Endothelial cell of umbilical vein (primary cell): Measurements from ENCODE around the gene ZNF609. TPM values are rescaled to one million over a fixed set of nuclear protein-coding genes. Genes with fewer than 3 reads are reported as not detected.

Experiments used
- BruUV-seq: library from RNA; stranded (reverse); fragments of 400-500 nt; replicated peaks from 2 replicates; lab custom pipeline; 2021; lab: Mats Ljungman, UMichigan
- CTCF ChIA-PET: fragments of 300-600, 350-600 bp; sonication (Branson Sonifier 250); formaldehyde crosslinking; loops from one replicate; lab custom pipeline; 2021; ENCODE audit warnings: antibody characterized with exemption, inconsistent platforms; lab: Charles Lee
- POLR2A ChIA-PET: fragments of 300-600, 350-600 bp; sonication (Branson Sonifier 250); formaldehyde crosslinking; loops from one replicate; lab custom pipeline; 2021; ENCODE audit warnings: antibody characterized with exemption, inconsistent platforms; lab: Charles Lee
- DNase-seq: peaks from one replicate; pipeline ENCODE4 v3.0.0-alpha.2; 2011; ENCODE audit warnings: low read depth, low spot score
- FAIRE-seq: peaks from 2 replicates; lab custom pipeline; 2011; peaks lifted over from hg19 to GRCh38; lab: Jason Lieb, UNC
- H2AFZ ChIP-seq: 2 replicates; pipeline ENCODE4 v1.6.0; 2012; ENCODE audit warnings: low read depth, low read length, control low read depth, inconsistent platforms
- H3K27ac ChIP-seq: 2 replicates; pipeline ENCODE4 v1.5.1; 2011; ENCODE audit warnings: low read depth, mild to moderate bottlenecking, control low read depth, low read length, moderate library complexity; ENCODE audit not compliant: insufficient read depth
- H3K27me3 ChIP-seq, 2 experiments: 2 replicates each; pipeline versions ENCODE4 v1.6.0 to v1.6.1; 2011; ENCODE audit warnings: low read length in 2 of 2, mixed read lengths in 1 of 2; ENCODE audit not compliant: control insufficient read depth in 2 of 2, insufficient read depth in 2 of 2
- H3K36me3 ChIP-seq, 2 experiments: 2 replicates in 1 of 2; 3 replicates in 1 of 2; pipeline ENCODE4 v1.5.1; 2011; ENCODE audit warnings: low read length in 2 of 2, mild to moderate bottlenecking in 1 of 2, moderate library complexity in 1 of 2; ENCODE audit not compliant: control insufficient read depth in 2 of 2, insufficient read depth in 2 of 2; ENCODE audit errors: extremely low read depth in 1 of 2
- H3K4me1 ChIP-seq: 3 replicates; pipeline ENCODE4 v1.5.1; 2011; ENCODE audit warnings: mild to moderate bottlenecking, low read length; ENCODE audit not compliant: control insufficient read depth, insufficient read depth; ENCODE audit errors: extremely low read depth
- H3K4me2 ChIP-seq: 2 replicates; pipeline ENCODE4 v1.6.1; 2011; ENCODE audit warnings: low read length, control low read depth, mixed read lengths; ENCODE audit not compliant: insufficient read depth
- H3K4me3 ChIP-seq, 3 experiments: fragments of 200-600 bp in 1 of 3; sonication (generic), shearing (Covaris generic) in 1 of 3; replicated peaks in 1 of 3; 2 replicates each; pipeline ENCODE4 v1.5.1; 2011 to 2016; ENCODE audit warnings: control low read depth in 3 of 3, low read length in 3 of 3, mild to moderate bottlenecking in 2 of 3, inconsistent platforms in 1 of 3, low read depth in 1 of 3, moderate library complexity in 1 of 3; ENCODE audit not compliant: insufficient read depth in 1 of 3
- H3K79me2 ChIP-seq: 2 replicates; pipeline ENCODE4 v1.6.0; 2012; ENCODE audit warnings: low read length, inconsistent platforms; ENCODE audit not compliant: control insufficient read depth, insufficient read depth
- H3K9ac ChIP-seq: replicated peaks from 2 replicates; pipeline ENCODE3; 2011; ENCODE audit warnings: low read length, control low read depth; ENCODE audit not compliant: insufficient read depth; ENCODE audit errors: extremely low read depth
- H3K9me1 ChIP-seq: replicated peaks from 3 replicates; pipeline ENCODE4 v1.6.0; 2011; ENCODE audit warnings: mild to moderate bottlenecking, low read length; ENCODE audit not compliant: control insufficient read depth, insufficient read depth; ENCODE audit errors: extremely low read depth
- H3K9me3 ChIP-seq: replicated peaks from 2 replicates; pipeline ENCODE4 v1.5.1; 2012; ENCODE audit warnings: low read length, inconsistent platforms; ENCODE audit not compliant: control insufficient read depth, insufficient read depth
- H4K20me1 ChIP-seq: replicated peaks from 2 replicates; pipeline ENCODE3; 2011; ENCODE audit warnings: mild to moderate bottlenecking, low read length; ENCODE audit not compliant: control insufficient read depth, insufficient read depth; ENCODE audit errors: extremely low read depth
- FOS ChIP-seq: IDR thresholded peaks from 2 replicates; pipeline ENCODE4 v1.6.1; 2011; ENCODE audit warnings: mild to moderate bottlenecking, low read length, moderate library complexity, borderline replicate concordance; ENCODE audit not compliant: insufficient read depth
- GATA2 ChIP-seq: IDR thresholded peaks from 2 replicates; pipeline ENCODE4 v1.7.0; 2011; ENCODE audit warnings: low read depth, mild to moderate bottlenecking, moderate library complexity, mixed read lengths, low read length; ENCODE audit not compliant: insufficient read length, insufficient read depth
- JUN ChIP-seq: IDR thresholded peaks from 2 replicates; pipeline ENCODE4 v1.6.1; 2011; ENCODE audit warnings: borderline replicate concordance, low read depth; ENCODE audit not compliant: insufficient read length, insufficient read depth
- MYC ChIP-seq: IDR thresholded peaks from one replicate; pipeline ENCODE4 v1.6.1; 2011; ENCODE audit warnings: mild to moderate bottlenecking, low read depth, low read length
- POLR2A ChIP-seq: IDR thresholded peaks from 2 replicates; pipeline ENCODE4 v1.6.1; 2012; ENCODE audit warnings: low read depth, mild to moderate bottlenecking, control low read depth, low read length
- POLR2AphosphoS5 ChIP-seq: IDR thresholded peaks from 2 replicates; pipeline ENCODE4 v1.6.1; 2012; ENCODE audit warnings: low read depth, mild to moderate bottlenecking, control low read depth, low read length, moderate library complexity; ENCODE audit not compliant: insufficient read depth
- dilution Hi-C: fragments of 300-500 bp; cut with MboI; formaldehyde crosslinking; loops from one replicate; pipeline ENCODE4 v1.15.0; 2019; ENCODE audit warnings: low sequenced_read_pairs; ENCODE audit not compliant: extremely low pct_ligation_motif_present
- intact Hi-C: fragments of 100-400 bp; cut with micrococcal nuclease; formaldehyde crosslinking; loops from one replicate; pipeline ENCODE4 v1.10.0; 2022
- polyA plus RNA-seq, 4 experiments: library from polyadenylated mRNA; depleted of rRNA in 3 of 4; stranded (reverse) in 3 of 4; unstranded in 1 of 4; fragments of >200 nt; gene quantifications; 2 replicates each; pipeline versions ENCODE4 v1.2.1 to v1.2.3, GENCODE V29; 2011 to 2012; ENCODE audit warnings: missing spikeins in 1 of 4
- total RNA-seq: library from RNA; stranded (reverse); gene quantifications from 2 replicates; pipeline ENCODE4 v1.2.3, GENCODE V29; 2021

The ZNF609 gene
- total and polyA plus RNA-seq, 2 donors (not counting 3 experiments of a cell fraction or from before 2014, with no cell fraction given) = 18.2 to 49.6 TPM

DNA sequence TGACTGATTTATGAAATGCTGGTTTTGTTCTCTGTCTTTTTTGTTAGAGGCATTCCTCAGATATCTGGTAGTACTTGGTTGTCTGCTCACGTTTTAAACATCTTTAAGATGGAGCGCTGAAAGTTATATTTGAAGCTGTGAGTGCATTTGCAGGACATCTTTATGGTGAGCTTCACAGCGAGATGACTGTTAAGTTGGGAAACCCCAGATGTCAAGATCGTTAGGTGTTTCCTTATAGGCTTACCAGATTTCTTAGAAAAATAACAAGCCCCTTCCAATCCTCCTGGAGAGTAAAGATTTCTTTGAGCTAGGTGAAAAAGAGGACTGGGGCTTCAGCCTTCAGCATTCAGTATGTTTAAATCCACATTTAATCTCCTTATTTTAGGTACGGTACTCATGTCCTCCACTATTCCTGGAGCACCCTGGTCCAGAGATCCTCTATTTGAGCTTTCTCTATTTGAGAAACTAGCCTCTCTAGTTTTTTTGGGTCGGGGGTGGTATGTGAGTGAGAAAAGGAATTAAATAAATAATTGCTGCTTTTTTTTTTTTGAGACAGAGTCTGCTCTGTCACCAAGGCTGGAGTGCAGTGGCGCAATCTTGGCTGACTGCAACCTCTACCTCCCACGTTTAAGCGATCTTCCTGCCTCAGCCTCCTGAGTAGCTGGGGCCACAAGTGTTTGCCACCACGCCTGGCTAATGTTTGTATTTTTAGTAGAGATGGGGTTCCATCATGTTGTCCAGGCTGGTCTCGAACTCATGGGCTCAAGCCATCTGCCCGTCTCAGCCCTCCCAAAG lies 72.3 kb downstream of the ZNF609 start:
- FAIRE-seq (no peak), DNase-seq (no peak)
- Histone ChIP-seq H3K9me3 (no peaks in the 10 kb centered on the region), H3K9ac (no peak overlapping the region), H3K36me3 (peaks cover 0 to 12% of the 10 kb centered on the region in 2 experiments), H3K4me2 (no peak overlapping the region), H4K20me1 (peaks cover 2% of the 10 kb centered on the region), H3K27me3 (no peaks in the 10 kb centered on the region), H3K9me1 (no peaks in the 10 kb centered on the region), H3K79me2 (peaks cover 87% of the 10 kb centered on the region), H3K4me1 (peaks cover 29% of the 10 kb centered on the region), H3K27ac (no peak overlapping the region), H3K4me3 (no peak overlapping the region), H2AFZ (no peak overlapping the region)
- BruUV-seq = no TSS peak
- ChIA-PET CTCF (interaction anchor here (1.0 kb wide), 1 partner anchor 9 kb away, joined by 3 read pairs; no protein-coding TSS in a partner anchor), POLR2A (no interaction called here)
- TF ChIP-seq POLR2AphosphoS5 (no peak), FOS (no peak), GATA2 (no peak), POLR2A (no peak), MYC (no peak), JUN (no peak)
- intact Hi-C loops = no loop called here
- dilution Hi-C loops = no loop called here
